ENCODE results near the gene ADGRD1. TPM values are rescaled to one million over a fixed set of nuclear protein-coding genes. Genes with fewer than 3 reads are reported as not detected.
"Not testable (repeated sequence)": the region's sequence is repeated elsewhere in the genome, so short reads cannot be mapped to it uniquely, and the experiment has no call there.

Gene ADGRD1
- total RNA-seq, 1 donor from 2014 or later: 0.84 TPM

- peaks cover 12% of the 10 kb centered on the region for H3K27me3 Mint-ChIP-seq
- no peak for DNase-seq
- no peaks in the 10 kb centered on the region for H3K4me1 Mint-ChIP-seq
- H3K9me3 Mint-ChIP-seq: no peaks in the 10 kb centered on the region
- intact Hi-C loops (cut with micrococcal nuclease): no loop called here
- H3K27ac Mint-ChIP-seq: no peak overlapping the region
- H3K4me3 Mint-ChIP-seq: no peak overlapping the region
- H3K36me3 Mint-ChIP-seq (ENCODE audit: low read depth): no peaks in the 10 kb centered on the region
These were observed 28.1 kb upstream of the ADGRD1 start for GRCh38 chr12:130925666-130926015.

- Mint-ChIP-seq H3K4me1 (no peaks in the 10 kb centered on the region), H3K9me3 (no peaks in the 10 kb centered on the region), H3K4me3 (no peak overlapping the region), H3K27ac (no peak overlapping the region), H3K36me3 (ENCODE audit: low read depth) (no peaks in the 10 kb centered on the region), H3K27me3 (peaks cover 13% of the 10 kb centered on the region)
- DNase-seq: no peak
- intact Hi-C loops (cut with micrococcal nuclease): no loop called here
These were observed 24.3 kb upstream of the ADGRD1 start for GRCh38 chr12:130929363-130929762.

GRCh38 chr12:130932061-130932930, 21.4 kb upstream of the ADGRD1 start:
- DNase-seq: no peak
- Mint-ChIP-seq H3K27ac (no peak overlapping the region), H3K9me3 (no peaks in the 10 kb centered on the region), H3K27me3 (peaks cover 10% of the 10 kb centered on the region), H3K36me3 (ENCODE audit: low read depth) (no peaks in the 10 kb centered on the region), H3K4me1 (no peaks in the 10 kb centered on the region), H3K4me3 (no peak overlapping the region)
- intact Hi-C loops (cut with micrococcal nuclease): no loop called here

- Mint-ChIP-seq H3K27ac (no peak overlapping the region), H3K36me3 (ENCODE audit: low read depth) (no peaks in the 10 kb centered on the region), H3K27me3 (peaks cover 8% of the 10 kb centered on the region), H3K9me3 (no peaks in the 10 kb centered on the region), H3K4me1 (no peaks in the 10 kb centered on the region), H3K4me3 (no peak overlapping the region)
- no peak for DNase-seq
- intact Hi-C loops (cut with micrococcal nuclease): no loop called here
These were observed 20.3 kb upstream of the ADGRD1 start for GRCh38 chr12:130933269-130933995.

GRCh38 chr12:130934753-130935152, 19.0 kb upstream of the ADGRD1 start:
- H3K4me3 Mint-ChIP-seq: no peak overlapping the region
- peaks cover 2% of the 10 kb centered on the region for H3K27me3 Mint-ChIP-seq

GRCh38 chr12:130936561-130936960, 17.1 kb upstream of the ADGRD1 start:
- H3K36me3 Mint-ChIP-seq (ENCODE audit: low read depth): no peaks in the 10 kb centered on the region
- H3K4me3 Mint-ChIP-seq: no peak overlapping the region
- no peak overlapping the region for H3K27ac Mint-ChIP-seq
- no peak for DNase-seq
- intact Hi-C loops (cut with micrococcal nuclease): no loop called here
- no peaks in the 10 kb centered on the region for H3K9me3 Mint-ChIP-seq
- H3K27me3 Mint-ChIP-seq: peaks cover 2% of the 10 kb centered on the region
- no peaks in the 10 kb centered on the region for H3K4me1 Mint-ChIP-seq

More at GRCh38 chr12:130934753-130935152, 19.0 kb upstream of the ADGRD1 start:
- no peak for DNase-seq
- H3K36me3 Mint-ChIP-seq (ENCODE audit: low read depth): no peaks in the 10 kb centered on the region
- intact Hi-C loops (cut with micrococcal nuclease): no loop called here
- no peak overlapping the region for H3K27ac Mint-ChIP-seq
- H3K4me1 Mint-ChIP-seq: no peaks in the 10 kb centered on the region
- no peaks in the 10 kb centered on the region for H3K9me3 Mint-ChIP-seq

- Mint-ChIP-seq H3K36me3 (ENCODE audit: low read depth) (no peaks in the 10 kb centered on the region), H3K27ac (no peak overlapping the region), H3K9me3 (no peaks in the 10 kb centered on the region), H3K4me3 (no peak overlapping the region), H3K27me3 (peaks cover 2% of the 10 kb centered on the region), H3K4me1 (no peaks in the 10 kb centered on the region)
- intact Hi-C loops (cut with micrococcal nuclease): no loop called here
- no peak for DNase-seq
These were observed 16.6 kb upstream of the ADGRD1 start for GRCh38 chr12:130937063-130937462.

GRCh38 chr12:130937546-130937945, 16.2 kb upstream of the ADGRD1 start:
- H3K27me3 Mint-ChIP-seq; H3K27ac Mint-ChIP-seq; H3K36me3 Mint-ChIP-seq (ENCODE audit: low read depth); H3K4me3 Mint-ChIP-seq; DNase-seq; H3K4me1 Mint-ChIP-seq; intact Hi-C loops (cut with micrococcal nuclease); H3K9me3 Mint-ChIP-seq: not testable (repeated sequence)

- no peak overlapping the region for H3K27ac Mint-ChIP-seq
- no peaks in the 10 kb centered on the region for H3K4me1 Mint-ChIP-seq
- intact Hi-C loops (cut with micrococcal nuclease): no loop called here
- H3K4me3 Mint-ChIP-seq: no peak overlapping the region
- DNase-seq: no peak
- H3K36me3 Mint-ChIP-seq (ENCODE audit: low read depth): no peaks in the 10 kb centered on the region
- H3K27me3 Mint-ChIP-seq: no peaks in the 10 kb centered on the region
- H3K9me3 Mint-ChIP-seq: no peaks in the 10 kb centered on the region
These were observed 15.5 kb upstream of the ADGRD1 start for GRCh38 chr12:130938186-130938585.

- DNase-seq: no peak
- Mint-ChIP-seq H3K36me3 (ENCODE audit: low read depth) (no peaks in the 10 kb centered on the region), H3K27ac (no peak overlapping the region), H3K4me1 (no peaks in the 10 kb centered on the region), H3K4me3 (no peak overlapping the region), H3K27me3 (no peaks in the 10 kb centered on the region), H3K9me3 (peaks cover 10% of the 10 kb centered on the region)
- intact Hi-C loops (cut with micrococcal nuclease): no loop called here
These were observed 8.8 kb upstream of the ADGRD1 start for GRCh38 chr12:130944878-130945277.

GRCh38 chr12:130945786-130946492, 7.8 kb upstream of the ADGRD1 start:
- DNase-seq: no peak
- Mint-ChIP-seq H3K4me3 (no peak overlapping the region), H3K27me3 (no peaks in the 10 kb centered on the region), H3K4me1 (no peaks in the 10 kb centered on the region), H3K27ac (no peak overlapping the region), H3K9me3 (peaks cover 10% of the 10 kb centered on the region), H3K36me3 (ENCODE audit: low read depth) (no peaks in the 10 kb centered on the region)
- intact Hi-C loops (cut with micrococcal nuclease): no loop called here

- intact Hi-C loops (cut with micrococcal nuclease): no loop called here
- DNase-seq: no peak
- no peak overlapping the region for H3K27ac Mint-ChIP-seq
- no peaks in the 10 kb centered on the region for H3K27me3 Mint-ChIP-seq
- no peaks in the 10 kb centered on the region for H3K4me1 Mint-ChIP-seq
- H3K9me3 Mint-ChIP-seq: peaks cover 10% of the 10 kb centered on the region
- no peaks in the 10 kb centered on the region for H3K36me3 Mint-ChIP-seq (ENCODE audit: low read depth)
- no peak overlapping the region for H3K4me3 Mint-ChIP-seq
These were observed 6.6 kb upstream of the ADGRD1 start for GRCh38 chr12:130947028-130947613.

- intact Hi-C loops (cut with micrococcal nuclease): no loop called here
- Mint-ChIP-seq H3K4me1 (no peaks in the 10 kb centered on the region), H3K27ac (no peak overlapping the region), H3K36me3 (ENCODE audit: low read depth) (no peaks in the 10 kb centered on the region), H3K9me3 (peaks cover 10% of the 10 kb centered on the region), H3K4me3 (no peak overlapping the region), H3K27me3 (peaks cover 9% of the 10 kb centered on the region)
- DNase-seq: no peak
These were observed 5.6 kb upstream of the ADGRD1 start for GRCh38 chr12:130948136-130948535.

- Mint-ChIP-seq H3K27me3 (peaks cover 15% of the 10 kb centered on the region), H3K36me3 (ENCODE audit: low read depth) (no peaks in the 10 kb centered on the region), H3K9me3 (peaks cover 10% of the 10 kb centered on the region), H3K4me3 (no peak overlapping the region), H3K4me1 (no peaks in the 10 kb centered on the region), H3K27ac (no peak overlapping the region)
- intact Hi-C loops (cut with micrococcal nuclease): no loop called here
- no peak for DNase-seq
These were observed 5.0 kb upstream of the ADGRD1 start for GRCh38 chr12:130948751-130949150.

Data from activated CD4-positive, alpha-beta T cell treated with anti-CD3 and anti-CD28 coated beads, Interleukin-2, amount 10 ng/mL, durations not matched to agents 24 days and 14 days (primary cell).